ACHN (cell line): ENCODE measurements around the gene JMJD7.

Experiments used
- DNase-seq: peaks from one replicate; pipeline ENCODE4 v3.0.0-alpha.2; 2015
- in situ Hi-C: cut with HindIII; loops from 2 replicates; pipeline ENCODE4 v1.10.0; 2017; ENCODE audit warnings: low sequenced_read_pairs, low pct_ligation_motif_present, low pct_unique_long_range_greater_than_20kb

Gene JMJD7

DNA sequence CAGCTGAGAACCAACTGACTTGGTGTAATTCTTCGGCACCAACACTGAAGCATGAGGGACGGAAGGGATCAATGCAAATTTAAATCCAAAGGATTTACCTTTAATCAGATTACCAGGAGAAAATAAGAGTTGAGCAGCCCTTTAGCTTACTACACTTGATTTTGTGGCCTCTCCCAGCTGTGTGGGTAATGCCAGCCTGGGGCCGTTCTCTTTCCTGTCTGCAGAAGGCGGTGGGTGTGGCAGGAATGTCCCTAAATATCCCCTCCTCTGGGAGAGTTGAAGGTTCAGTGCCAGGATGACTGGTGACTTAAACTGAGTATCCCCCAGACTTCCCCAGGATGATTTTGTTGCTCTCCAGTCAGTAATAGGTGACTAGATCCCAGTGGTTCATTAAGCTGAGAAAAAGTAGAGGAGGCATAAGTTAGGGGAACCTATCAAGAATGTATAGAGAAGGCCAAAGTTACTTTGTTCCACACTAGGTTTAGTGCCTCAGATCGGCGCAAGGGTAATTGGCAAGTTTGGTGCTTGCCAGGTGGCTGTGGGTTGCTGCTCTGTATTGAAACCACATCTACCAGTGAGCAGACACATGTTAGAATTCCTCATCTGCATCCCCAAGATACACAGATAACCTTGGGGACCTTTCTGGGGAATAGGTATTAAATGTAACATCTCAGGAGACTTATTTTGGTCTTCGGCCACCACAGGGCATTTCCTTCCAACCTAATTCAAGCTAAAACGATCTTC, 30.5 kb upstream of the JMJD7 start:
- in situ Hi-C loops = no loop called here
- no peak for DNase-seq

GRCh38 chr15:41798607-41799487, 29.0 kb upstream of the JMJD7 start:
- in situ Hi-C loops = no loop called here
- no peak for DNase-seq

DNA sequence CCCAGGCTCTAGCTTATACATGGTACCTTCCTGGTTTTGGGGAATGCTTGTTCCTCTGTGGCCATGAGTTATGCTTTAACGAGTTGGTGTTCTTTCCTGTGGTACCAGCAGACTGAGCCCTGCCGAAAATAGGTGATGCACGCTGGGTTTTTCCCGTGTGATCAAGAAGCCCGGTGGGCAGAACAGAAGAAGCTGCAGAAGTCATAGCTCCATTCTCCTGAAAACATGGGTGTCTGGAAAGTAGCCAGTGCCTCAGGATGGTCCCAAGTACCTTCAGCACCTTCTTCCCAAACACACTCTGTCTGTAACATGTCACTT, 28.4 kb upstream of the JMJD7 start:
- in situ Hi-C loops = no loop called here
- no peak for DNase-seq

DNA sequence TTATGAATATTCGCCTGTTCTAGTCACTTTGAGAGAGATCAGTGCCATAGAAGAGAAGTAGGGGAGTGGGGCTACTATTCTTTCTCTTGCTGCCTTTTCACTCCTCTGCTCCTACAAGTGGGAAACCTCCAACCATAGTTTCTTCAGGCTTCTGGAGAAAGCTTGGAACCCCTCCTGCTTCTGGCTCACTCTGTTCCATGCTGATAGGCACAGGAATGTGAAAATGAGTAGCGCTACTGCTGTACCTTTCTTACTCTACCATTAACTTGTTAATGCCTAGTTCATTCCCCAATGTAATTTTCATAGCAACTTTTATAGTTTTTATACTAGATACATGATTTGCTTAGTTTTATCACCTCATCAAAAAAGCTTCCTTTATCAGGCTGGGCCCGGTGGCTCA, 26.7 kb upstream of the JMJD7 start:
- no peak for DNase-seq
- in situ Hi-C loops = no loop called here

DNA sequence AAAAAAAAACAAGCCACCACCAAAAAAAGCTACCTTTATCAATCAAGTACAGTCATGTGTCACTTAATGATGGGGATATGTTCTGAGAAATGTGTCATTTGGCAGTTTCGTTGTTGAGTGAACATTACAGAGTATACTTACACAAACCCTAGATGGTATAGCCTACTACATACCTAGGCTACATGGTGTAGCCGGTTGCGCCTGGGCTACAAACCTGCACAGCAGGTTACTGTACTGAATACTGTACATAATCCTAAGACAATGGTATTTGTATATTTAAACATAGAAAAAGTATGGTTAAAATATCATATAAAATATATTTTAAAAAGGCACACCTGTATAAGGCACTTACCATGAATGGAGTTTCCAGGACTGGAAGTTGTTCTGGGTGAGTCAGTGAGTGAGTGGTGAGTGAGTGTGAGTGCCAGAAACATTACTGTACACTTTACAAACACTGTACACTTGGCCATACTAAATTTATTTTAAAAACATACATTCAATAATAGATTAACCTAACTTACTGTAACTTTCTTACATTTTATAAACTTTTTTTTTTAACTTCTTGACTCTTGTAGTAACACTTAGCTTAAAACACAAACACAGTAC, 25.9 kb upstream of the JMJD7 start:
- in situ Hi-C loops = no loop called here
- DNase-seq = no peak

DNA sequence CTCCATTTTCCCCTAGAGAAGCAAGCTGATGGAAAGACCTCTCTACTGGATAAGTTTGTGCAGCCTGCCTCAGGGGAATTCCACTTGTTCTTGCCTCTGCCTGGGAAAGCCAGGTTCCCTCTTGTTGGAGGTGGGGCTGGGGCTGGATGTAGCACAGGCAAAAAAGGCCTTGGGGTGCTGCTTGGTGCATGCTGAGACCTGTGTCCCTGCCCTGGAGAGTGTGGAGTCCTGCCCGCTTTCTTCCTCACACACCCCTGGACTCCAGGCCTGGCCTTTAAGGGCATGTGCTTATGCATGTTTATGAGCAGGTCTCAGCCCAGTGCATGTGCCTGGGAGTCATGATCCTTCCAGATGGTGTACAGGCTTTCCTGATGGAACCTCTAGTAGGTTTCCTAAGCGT, 23.5 kb upstream of the JMJD7 start:
- in situ Hi-C loops = no loop called here

DNA sequence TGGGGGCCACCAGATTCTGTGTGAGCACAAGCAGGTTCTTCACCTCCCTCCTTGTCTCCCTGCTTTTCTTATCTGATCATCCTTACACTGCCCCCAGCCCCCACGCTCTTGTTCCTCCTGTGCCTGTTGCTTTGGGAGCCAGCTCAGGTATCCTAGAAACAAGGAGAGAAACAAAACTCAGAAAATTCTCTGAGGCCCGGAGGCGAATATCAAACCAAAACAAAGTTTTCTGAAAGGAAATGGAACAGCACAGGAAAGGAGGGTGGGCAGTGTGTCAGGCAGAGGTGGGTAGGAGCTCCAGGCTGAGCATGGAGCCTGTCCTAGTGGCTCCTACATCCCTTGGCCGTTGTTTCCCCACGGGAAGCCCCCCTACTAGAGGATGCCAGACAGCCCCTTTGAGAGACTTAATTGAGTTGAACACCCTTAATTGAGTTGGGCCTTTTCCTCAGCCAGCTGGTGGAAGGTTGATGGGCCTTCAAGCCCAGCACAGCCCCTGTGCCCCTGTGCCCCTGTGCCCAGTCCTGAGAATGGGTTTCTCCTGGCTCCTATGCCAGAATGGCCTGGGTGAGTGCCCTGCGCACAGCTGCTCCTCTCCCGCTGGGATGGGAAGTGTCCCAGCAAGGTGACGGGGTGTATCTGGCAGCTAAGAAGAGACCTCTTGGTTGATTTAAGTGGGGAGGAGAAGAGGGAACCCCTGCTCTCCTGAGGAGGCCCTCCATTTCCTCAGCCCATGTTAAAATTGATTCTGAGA, 22.8 kb upstream of the JMJD7 start:
- in situ Hi-C loops = no loop called here
- DNase-seq = no peak

More for the DNA sequence above, 23.5 kb upstream of the JMJD7 start:
- DNase-seq = no peak

GRCh38 chr15:41805711-41806110, 22.2 kb upstream of the JMJD7 start:
- no peak for DNase-seq
- in situ Hi-C loops = no loop called here

- DNase-seq = peak; percentile 9
- in situ Hi-C loops = no loop called here
Measured at GRCh38 chr15:41806291-41807181, 21.4 kb upstream of the JMJD7 start.

DNA sequence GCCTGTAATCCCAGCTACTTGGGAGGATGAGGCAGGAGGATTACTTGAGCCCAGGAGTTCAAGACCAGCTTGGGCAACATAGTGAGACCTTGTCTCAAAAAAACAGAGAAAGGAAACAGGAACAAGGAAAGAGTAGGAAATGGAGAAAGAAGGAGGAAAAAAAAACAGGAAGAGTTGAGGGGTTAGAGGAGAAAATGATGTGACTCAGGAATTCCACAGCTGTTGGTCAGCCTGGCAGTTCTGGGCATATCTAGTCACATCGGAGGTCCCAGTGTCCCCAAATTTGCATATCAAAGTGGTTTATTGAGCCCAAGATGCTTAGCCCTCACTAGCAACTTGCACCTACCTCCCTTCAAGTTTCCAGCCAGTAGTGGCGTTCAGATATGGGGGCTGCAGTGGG, 18.8 kb upstream of the JMJD7 start:
- DNase-seq = peak; percentile 7
- in situ Hi-C loops = no loop called here

GRCh38 chr15:41809526-41810220, 18.2 kb upstream of the JMJD7 start:
- DNase-seq = no peak
- in situ Hi-C loops = no loop called here

DNA sequence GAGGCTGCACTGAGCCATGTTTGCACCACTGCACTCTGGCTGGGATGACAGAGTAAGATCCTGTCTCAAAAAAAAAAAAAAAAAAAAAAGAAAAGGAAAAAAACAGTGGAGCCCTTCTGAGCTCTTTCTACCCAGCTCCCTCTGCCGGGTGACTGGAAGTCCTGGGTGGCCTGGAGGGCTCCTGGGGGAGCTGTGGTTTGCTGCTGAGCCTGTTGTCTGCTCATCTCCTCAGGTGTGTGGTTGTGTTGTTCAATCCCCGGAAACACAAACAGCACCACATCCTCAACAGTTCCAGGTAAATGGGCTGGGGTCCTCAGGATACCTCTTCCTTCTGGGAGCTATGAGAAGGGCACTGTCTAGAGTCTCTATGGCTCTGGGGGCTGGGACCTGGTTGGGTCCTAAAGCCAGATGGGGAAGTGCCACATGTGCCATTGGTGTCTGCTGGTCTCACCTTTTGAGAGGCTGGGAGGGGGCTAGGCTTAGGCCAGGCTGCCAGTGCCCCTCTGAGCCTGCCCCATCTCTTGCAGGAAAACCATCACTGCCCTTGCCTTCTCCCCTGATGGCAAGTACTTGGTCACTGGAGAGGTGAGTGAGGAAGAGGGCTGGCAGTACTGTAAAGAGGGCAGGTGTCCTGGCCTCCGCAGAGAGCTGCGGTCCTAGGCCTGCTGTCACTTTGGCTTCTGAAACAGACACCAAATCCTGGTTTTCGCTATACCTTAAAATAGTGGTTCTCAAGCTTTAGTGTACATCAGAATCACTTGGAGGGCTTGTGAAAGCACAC, 17.1 kb upstream of the JMJD7 start:
- in situ Hi-C loops = no loop called here
- no peak for DNase-seq

DNA sequence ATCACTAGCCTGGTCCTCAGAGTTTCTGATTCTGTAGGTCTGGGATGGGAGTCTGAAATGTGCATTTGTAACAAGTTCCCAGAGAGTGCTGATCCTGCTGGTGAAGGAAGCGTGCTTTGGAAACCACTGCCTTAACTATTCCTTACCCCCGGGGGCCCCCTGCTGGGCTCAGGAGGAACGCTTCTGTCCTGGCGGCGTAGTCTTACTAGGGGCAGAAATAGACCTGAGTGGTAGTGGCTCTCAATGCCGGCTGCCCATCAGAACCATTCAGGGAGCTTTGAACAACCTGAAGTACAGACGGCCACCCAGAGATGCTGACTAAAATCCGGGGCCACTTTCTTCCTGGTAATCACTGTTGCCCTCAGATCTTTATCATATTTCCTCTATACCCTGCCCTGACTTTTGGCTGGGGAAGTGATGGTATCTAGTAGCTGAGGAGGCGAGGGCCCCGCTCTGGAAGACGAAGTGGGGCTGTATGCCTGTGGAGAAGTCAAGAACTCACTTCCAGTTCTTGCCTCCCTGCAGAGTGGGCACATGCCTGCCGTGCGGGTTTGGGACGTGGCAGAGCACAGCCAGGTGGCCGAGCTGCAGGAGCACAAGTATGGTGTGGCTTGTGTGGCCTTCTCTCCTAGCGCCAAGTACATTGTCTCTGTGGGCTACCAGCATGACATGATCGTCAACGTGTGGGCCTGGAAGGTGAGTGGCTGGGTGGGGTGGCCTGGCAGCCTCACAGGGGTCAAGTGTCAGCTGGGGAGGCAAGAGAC, 16.3 kb upstream of the JMJD7 start:
- in situ Hi-C loops = no loop called here
- peak; percentile 78 for DNase-seq

- in situ Hi-C loops = no loop called here
- no peak for DNase-seq
Measured at GRCh38 chr15:41812820-41813375, 15.0 kb upstream of the JMJD7 start.

DNA sequence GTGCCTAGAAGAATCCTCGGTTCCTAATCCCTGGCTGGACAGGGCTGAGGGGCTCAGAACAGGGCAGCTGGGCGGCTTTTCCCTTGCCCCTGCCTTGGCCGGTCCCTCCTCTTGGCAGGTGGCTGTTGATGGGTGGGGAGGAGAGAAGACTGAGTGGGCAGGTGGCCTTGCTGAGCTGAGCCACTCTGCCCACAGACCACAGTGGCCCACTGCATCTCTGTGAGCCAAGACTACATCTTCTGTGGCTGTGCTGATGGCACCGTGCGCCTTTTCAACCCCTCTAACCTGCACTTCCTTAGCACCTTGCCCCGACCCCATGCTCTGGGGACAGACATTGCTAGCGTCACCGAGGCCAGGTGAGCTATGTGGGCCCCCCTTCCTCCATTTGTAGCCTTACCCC, 14.5 kb upstream of the JMJD7 start:
- no peak for DNase-seq
- in situ Hi-C loops = no loop called here

GRCh38 chr15:41814534-41814933, 13.4 kb upstream of the JMJD7 start:
- no peak for DNase-seq
- in situ Hi-C loops = no loop called here
